NCI-H187 (cell line): ENCODE results near the gene PURA.

Experiments used
- DNase-seq, 2 experiments: peaks; one replicate each; lab custom pipeline; 2025; lab: John Stamatoyannopoulos, UW

PURA gene

DNA sequence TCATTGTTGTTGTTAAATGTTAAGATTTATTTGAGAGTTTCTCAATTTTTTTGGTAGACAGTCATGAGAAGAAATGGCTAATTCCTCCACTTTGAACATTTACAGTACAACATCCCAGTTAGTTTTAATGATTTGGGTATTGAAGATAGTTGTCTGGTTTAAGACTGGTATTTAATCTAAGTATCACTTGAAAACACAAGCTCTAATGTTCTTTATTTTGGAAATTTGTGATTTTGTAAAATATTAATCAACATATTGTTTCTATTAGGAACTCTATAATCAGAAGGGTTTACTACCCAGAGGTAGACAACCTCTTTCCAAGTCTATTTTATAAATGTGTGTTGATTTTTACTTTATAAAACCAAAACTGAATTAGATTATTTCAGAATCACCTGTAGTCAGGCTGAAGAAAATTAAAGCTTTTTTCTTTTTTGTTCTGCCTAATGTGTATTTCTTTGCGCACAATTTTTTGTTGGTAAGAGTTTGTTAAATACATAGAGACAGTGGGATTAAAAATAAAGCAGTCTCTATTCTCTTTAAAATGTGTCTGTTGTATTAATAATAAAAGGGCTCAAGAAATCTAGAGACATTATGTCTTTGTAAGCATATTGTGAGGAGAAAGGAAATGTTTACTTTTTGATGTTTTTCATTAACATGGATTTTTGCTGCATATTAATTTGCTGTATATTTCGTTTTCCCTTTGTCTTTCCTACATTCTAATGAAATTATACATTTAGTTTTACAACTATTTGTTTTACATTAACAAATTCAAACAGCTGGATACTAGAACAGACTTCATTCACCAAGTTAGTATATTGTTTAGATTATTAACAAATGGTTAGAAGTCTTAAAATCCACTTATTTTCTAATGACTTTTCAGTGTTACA is 3.9 kb upstream of the PURA start:
- DNase-seq: no peak

DNA sequence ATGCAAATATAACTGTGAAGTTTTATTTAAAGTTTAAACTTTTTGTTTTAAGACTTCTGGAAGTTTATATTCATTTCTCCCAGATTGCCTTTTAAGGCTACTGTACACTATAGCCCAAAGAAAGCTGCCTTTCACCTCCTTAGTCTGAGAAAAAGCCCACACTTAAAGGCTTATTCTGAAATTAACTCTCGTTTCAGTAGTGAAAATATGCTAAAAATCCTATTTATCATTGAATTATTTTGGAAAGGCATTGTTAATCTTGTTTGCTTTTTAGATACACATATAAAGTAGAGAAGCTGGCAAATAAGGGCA is 3.3 kb upstream of the PURA start:
- no peak for DNase-seq

DNA sequence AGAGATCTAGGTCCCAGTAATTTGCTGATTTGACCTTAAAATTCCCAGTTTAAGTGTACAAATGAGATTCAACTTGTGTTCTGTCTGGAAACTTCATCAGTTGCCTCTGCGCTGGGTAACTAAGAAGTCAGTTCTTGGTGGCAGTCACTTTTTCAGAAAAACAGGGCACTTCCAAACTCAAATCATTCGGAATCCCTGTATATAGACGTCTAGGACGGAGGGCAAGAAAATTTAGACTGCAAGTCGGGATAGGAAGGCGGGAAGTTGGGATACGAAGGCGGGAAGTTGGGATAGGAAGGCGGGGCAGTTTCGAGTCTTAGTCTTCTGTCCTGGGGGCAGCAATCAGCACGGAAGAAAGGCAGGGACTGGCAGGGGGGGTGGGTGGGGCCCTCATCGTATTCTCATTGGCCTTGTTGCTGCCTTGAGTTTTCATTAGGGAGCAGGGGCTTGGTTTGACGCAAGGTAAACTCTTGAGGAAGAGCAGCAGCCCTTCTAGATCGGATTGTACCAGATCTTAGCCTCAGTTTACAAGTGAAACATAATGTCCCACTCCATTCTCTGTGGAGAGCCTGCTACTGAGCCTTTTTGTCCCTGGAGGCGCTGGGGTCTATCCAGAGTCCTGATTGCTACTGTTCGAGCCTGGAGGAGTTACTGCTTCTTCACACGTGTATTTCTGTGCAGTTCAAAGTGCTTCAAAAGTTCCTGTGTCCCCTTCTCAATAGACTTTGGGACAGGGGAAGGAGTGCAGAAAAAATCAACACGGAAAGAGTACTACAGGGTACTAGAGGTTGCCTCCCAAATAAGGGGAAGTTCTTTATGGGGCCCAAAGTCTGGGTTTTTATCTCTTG is 2.7 kb upstream of the PURA start:
- DNase-seq: no peak

DNA sequence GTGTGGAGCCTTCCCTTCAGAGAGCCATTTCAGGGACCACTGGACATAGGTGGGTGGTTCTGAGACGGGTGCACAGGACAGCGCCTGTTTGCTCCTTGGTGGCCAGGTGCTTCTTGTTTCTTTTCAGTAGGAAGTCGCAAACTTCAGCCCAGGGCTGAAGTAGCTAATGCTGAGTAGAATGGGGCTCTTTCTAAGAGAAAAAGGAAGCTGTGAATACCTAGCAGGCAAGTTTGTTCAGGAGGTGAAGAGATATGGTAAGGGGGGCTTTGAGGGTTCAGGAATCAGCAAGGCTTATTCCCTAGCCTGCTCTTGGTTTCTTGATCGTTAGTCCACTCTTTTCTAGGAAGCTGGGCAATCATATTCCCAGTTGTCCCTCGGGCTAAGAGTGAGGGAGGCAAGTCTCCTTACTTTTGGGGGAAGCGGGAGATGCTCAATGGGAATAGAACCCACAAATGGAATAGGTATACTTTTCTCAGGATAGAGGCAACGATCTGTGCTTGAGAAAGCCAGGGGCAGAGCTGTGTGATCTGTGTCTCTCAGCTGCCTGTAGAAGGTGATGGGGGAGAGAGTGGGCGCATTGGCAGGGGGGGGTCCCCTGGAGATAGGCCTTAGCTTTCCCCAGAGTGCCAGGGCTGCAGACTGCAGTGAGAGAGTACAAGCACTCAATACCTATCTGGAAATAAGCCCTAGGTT is 1.9 kb upstream of the PURA start:
- DNase-seq: no peak

DNA sequence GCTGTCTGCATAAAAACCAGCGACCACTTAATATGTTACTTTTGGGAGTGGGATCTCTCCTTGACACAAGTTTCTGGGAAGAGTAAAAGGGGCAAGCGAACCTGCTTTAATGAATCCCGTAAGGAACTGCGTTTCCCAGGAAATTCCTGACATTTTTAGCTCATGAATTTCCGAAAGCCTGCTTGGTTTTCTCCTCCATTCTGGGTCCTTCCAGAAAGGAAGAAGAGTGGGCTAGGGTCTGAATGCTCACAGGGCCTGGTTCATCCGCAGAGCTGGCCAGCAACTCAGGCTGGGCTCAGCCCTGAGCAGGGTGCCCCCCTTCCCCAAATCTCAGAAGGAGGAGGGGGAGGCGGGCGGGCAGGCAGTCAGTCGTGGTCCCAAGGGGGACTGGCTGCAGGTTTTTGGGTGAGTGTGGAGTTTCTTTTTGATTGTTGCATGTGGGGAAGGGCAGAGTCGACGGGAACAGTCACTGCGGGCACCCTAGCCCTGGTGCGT is 1.2 kb upstream of the PURA start:
- DNase-seq: no peak

DNA sequence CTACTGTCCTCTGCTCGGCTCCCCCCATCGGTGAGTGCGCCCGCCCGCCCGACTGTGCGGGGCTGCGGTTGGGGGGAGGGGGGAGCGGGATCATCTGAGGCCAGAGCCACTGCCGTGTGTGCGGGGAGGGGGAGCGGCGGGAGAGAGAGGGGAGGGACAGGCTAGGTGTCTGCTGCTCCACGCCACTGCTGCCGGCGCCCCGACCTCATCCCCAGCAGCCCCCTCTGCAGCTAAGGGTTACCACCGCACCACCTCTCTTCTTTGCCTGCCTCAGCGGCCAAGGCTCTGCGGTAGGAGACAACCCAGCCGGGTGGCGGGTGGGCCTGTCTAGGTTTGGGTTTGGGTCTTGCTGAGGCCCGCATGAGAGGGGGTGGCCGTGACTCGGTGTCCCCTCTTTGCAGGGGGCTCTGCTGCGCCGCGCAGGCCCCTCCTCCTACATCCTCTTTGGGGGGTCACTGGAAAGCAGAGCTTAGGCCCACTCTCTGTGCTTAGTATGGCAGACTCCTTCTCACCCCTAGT is 670 bp upstream of the PURA start:
- DNase-seq: no peak

DNA sequence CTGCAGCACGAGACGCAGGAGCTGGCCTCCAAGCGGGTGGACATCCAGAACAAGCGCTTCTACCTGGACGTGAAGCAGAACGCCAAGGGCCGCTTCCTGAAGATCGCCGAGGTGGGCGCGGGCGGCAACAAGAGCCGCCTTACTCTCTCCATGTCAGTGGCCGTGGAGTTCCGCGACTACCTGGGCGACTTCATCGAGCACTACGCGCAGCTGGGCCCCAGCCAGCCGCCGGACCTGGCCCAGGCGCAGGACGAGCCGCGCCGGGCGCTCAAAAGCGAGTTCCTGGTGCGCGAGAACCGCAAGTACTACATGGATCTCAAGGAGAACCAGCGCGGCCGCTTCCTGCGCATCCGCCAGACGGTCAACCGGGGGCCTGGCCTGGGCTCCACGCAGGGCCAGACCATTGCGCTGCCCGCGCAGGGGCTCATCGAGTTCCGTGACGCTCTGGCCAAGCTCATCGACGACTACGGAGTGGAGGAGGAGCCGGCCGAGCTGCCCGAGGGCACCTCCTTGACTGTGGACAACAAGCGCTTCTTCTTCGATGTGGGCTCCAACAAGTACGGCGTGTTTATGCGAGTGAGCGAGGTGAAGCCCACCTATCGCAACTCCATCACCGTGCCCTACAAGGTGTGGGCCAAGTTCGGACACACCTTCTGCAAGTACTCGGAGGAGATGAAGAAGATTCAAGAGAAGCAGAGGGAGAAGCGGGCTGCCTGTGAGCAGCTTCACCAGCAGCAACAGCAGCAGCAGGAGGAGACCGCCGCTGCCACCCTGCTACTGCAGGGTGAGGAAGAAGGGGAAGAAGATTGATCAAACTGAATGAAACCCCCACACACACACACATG is 654 bp downstream of the PURA start:
- DNase-seq: peak in 1 of 2 experiments; percentile 7

DNA sequence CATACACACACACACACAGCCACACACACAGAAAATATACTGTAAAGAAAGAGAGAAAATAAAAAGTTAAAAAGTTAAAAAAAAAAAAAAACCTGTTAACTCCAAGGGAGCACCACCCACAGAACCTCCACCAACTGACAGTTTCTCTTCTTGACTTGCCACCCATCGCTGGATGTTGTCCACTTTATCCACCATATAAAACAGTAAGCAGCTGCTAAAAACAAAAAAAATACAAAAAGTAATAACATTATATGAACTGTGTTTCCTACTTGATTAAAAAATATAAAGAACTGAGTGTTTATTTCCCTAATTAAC is 1.2 kb downstream of the PURA start:
- no peak for DNase-seq

DNA sequence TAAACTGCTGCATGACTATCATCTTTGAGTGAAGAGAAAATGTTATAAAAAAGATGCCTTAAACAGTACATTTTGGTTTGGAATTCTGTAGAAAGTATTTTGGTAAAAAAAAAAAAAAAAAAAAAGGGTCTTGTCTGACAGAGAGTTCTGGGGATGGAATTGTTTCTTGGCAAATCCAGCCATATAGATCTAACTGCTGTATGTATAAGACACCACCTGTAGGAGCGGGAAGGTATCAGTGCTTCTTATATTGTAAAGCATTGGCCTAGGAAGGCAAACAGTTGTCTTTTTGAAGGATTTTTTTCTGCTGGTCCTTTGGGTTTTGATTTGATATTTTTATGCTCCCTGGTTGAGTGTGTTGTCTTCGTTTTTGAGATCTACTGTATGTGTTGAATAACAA is 2.8 kb downstream of the PURA start:
- no peak for DNase-seq

DNA sequence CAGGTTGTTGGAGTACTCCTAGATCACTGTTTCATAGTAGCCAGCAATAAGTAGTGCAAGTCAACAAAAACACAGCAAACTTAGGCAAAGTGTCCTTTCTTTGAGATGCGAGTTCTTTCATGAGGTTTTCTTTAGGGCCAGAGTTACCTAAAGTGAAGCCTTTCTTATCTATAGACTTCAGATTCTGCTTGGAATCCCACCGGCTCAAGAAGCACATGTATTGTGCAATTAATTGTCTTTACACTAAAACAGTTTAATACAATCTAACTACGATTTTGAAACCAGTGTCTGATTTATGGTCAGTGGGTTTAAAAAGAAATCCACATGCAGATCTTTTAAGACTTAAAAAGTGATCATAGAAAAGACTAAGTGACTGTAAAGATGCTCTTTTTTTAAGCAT is 3.6 kb downstream of the PURA start:
- no peak for DNase-seq

DNA sequence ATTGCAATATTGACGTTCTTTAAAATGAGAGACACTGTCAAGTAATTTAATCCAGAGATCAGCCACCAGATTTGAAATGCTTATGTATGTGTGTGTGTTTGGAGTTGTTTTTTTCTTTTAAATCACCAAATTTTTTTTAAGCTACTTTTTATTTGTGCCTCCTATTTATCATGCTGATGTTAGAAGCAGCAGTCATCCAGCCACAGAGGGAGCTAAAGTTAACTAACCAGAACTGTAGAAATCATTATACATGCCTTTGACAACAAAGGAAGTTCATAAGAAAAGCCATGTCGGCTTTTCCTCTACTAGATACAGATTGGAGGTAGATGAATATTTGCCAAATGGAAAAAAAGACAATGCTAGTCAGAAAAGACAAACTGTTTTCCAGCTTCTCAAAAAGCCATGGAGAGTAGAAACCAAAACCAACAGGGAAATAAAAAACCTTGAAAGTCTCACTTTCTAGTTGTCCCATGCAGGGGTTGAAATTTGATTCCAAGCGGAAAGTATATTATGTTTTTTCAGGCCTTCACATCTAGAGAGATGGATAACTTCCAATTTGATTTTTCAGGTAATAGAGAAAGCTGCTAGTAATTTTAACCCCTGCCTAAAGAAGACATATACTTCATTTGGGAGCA is 4.5 kb downstream of the PURA start:
- DNase-seq: no peak

DNA sequence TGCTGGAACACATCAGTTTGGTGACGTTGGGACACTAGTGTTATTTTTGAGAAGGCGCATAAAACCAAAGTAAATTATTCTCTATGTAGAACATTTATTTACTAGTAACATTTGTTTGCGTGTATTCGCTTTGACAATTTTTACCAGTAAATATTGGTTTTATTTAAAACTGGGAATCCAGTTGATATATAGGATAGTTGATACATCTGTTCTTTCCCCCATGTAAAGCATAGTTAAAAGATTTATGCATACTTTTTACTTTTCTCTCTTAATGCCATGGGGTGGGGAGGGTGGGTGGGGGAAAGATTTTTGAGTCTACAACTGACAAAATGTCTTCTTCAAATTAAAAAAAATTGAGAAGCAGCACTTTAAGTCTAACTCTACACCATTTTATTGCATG is 11.7 kb downstream of the PURA start, which contains the start of gene IGIP:
IGIP (plus strand) TSS at position 301 of the 400 bp plus-strand sequence. CDS start 2,540 bp downstream, outside the sequence.
- no peak for DNase-seq

DNA sequence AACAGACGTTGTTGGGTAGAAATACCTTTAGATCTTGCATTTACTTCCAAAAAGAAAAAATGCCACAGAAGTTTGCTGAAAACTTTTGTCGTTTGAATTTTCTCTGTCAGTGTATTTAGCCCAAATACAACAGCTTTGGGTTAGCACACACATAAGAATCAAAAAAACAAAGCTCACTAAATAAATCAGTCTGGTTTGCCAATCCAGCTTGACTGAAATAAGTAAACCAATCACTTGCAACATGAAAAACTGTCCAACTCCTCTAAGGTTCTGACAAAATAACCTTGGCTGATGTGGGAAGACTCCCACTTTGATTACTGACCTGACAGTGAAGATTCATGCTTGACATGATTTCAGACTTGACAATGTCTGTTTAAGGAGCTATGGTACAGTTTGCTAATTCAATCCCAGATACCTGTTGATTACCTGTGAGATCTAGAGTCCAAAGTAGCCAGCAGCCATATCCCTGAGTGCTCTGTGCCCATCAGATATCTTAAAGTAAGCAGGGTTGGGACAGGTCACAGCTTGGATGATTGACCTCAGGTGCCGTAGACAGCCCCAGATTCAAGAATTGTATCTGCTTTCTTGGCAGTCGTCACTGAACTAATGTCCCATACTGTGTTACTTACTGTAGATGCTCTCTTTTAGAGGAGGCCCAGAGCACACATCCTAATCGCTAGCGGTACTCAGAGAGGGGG is 12.6 kb downstream of the PURA start:
- DNase-seq: no peak

DNA sequence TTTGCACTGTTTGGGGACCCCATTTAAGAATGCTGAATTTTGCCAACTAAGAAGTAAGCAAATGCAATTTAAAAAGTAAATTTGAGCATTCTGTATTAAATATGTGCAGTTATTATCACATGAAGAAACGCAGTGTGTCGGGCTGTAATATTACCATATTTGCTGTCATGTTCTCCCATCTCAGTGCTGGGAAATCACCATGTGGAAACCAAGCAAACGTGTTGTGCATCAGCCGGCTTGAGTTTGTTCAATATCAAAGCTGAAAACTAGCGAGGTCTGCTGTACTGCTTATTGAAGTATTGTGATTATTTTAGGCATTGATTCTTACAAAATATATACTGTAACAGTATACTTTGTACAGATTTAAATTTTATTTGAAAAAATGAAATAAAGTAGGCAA is 14.5 kb downstream of the PURA start:
- DNase-seq: no peak

DNA sequence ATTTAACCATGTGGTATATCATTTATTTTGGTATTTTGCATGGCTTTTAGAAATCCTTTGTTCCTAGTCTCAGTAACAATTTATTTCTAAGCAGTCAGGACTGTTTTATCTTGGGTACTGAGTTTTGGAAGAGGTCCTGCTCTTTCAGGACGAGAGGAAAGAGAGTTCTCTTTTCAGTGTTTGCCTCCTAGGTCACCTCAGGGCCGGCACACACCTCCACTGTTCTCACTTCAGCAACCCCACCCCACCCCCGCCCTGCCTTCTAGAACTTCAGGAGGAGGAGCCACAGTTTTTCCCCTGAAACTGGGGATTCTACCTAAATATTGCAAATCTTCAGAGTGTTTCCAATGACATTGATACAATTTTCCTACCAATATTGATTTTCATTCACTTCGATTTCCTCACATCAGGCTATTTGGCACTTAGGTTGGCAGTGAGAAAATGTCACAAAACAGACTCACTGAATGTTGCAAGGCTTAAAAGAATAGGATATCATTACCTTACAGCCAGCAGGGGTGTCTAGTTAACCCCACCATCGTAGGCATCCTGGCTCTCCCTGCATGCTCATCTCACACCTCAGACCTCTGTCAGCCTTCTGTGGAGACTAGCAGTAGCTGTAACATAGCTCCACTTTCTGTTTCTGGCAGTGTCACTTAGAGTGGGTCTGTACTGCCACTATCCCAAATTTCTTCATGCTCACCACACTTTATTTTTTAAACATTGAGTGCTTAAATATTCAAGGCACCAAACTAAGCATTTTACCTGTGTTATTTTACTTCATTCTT is 17.2 kb downstream of the PURA start:
- DNase-seq: no peak

DNA sequence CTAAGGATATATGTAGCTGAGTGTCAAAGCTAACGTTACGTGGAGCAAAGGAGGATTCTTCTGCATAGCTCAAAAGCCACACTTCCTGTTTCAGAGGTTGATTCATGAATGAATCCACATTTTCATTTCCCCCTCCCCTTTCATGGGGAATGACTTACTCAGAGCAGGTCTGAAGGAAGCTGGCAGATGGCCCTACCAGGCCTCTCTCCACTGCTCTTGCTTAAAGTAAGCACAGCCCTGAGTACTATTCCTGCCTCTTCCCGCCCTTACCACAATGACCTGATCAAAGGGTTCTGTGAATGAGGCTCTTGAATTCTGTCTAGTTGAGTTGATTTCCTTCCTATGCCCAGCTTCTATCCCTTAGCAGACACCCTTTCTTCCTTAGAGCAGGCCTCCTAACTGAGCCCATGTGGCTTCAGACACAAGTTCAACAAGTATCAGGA is 18.1 kb downstream of the PURA start:
- no peak for DNase-seq

DNA sequence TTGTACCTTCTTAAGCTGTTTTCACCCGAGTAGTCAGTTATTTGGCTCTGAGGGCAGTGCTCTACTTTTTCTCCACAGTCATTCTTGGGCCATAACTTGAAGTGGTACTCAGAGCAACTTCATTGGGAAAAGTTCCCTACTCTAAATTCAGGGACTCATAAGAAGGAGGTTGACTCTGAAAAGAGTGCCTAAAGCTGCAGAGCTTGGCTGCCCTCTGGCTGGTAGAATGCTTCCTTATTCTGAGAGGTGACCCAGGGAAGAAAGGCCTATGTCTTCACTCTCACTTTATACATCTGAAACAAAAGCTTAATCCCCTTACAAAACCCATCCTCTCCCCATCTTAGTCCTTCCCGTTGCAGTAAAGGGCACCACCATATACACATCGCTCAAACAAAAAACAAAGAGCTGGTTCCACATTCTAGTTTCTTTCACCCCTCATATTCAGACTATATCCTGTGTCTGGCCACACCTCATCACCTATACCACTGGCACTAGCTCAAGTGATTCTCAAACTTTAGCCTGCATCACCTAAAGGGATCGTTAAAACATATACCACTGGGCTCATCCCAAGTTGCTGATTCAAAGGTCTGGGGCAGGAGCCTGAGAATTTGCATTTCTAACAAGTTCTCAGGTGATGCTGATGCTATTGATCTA is 19.7 kb downstream of the PURA start:
- DNase-seq: no peak

DNA sequence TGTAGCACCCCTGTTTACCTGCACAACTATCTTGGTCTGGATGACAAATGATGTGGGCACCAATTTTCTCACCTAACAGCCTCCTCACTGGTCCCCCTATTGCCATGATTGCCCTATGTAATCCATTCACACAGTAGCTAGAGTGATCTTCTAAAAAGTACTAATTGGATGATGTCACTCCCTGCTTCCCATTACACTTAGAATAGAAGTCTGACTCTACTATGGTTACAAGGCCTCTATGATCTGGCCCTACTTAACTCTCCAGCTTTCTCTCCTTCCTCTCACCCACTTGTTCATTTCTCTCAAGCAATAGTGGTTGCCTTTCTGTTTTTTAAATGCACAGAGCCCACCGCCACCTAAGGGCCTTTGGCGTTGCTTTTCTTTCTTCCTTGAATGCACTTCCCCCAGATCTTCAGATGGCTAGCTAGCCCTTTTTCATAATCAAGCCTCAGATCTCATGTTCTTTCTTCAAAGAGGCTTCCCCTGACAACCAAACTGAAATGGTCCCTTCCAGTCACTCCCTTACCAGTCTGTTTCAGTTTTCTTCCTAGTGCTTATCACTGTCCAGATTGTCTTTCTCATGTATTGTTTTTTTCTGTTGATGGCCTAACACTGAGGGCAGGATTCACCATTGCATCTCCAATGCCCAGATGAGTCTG is 20.5 kb downstream of the PURA start:
- DNase-seq: no peak
